Measurements from ENCODE around the gene EFCAB11. TPM values are rescaled to one million over a fixed set of nuclear protein-coding genes. Genes with fewer than 3 reads are reported as not detected.

EFCAB11 gene
- total and polyA plus RNA-seq, 9 of the 15 experiments (the other 6 are each of a cell fraction or from before 2014, with no cell fraction given), result 13.4 to 37.9 (median 17.4) TPM

- intact Hi-C loops (cut with micrococcal nuclease), result no loop called here
- H3K4me3 ChIP-seq, result no peak overlapping the region
Measured at GRCh38 chr14:89844508-89844907, 110.0 kb downstream of the EFCAB11 start.

More at GRCh38 chr14:89844508-89844907, 110.0 kb downstream of the EFCAB11 start:
- no peaks in the 10 kb centered on the region for H4K20me1 ChIP-seq (replicated peaks; ENCODE audit: control insufficient read depth, insufficient read depth, low read length)
- no peaks in the 10 kb centered on the region for H3K9me3 ChIP-seq (replicated peaks; ENCODE audit: control insufficient read depth, insufficient read depth, low read depth, low read length)
- ChIA-PET POLR2A (no interaction called here), CTCF (ENCODE audit: low intra/inter-chr PET ratio) (no interaction called here)
- H2AFZ ChIP-seq (ENCODE audit: low read depth, low read length), result no peak overlapping the region
- H3K27ac ChIP-seq (ENCODE audit: extremely low read depth, low read depth, low read length), result no peak overlapping the region
- ATAC-seq (no peak), FAIRE-seq (no peak), DNase-seq (ENCODE audit: extremely low read depth in 1 of 4, low spot score in 3 of 4) (no peak)
- no peaks in the 10 kb centered on the region for H3K79me2 ChIP-seq (ENCODE audit: control insufficient read depth, insufficient read depth, low read length)
- H3K36me3 ChIP-seq (ENCODE audit: control insufficient read depth, insufficient read depth, low read length), result no peaks in the 10 kb centered on the region
- in situ Hi-C loops (cut with MboI), result no loop called here
- WGBS (ENCODE audit: insufficient coverage, low coverage, missing lambda C conversion rate), result 36% methylated on average over 1 of the region's 1 CpG
- TF ChIP-seq ZNF740 (CRISPR knock-in tag; IDR thresholded peaks at IDR 0.05) (no peak), ZNF740 (tag; IDR thresholded peaks at IDR 0.05) (no peak), BMI1 (IDR thresholded peaks at IDR 0.05; ENCODE audit: low read length) (no peak), MAZ (CRISPR knock-in tag; conservative IDR thresholded peaks at IDR 0.05 in 1 of 2, IDR thresholded peaks at IDR 0.05 in 1 of 2) (no peak), ETS2 (tag; IDR thresholded peaks at IDR 0.05; ENCODE audit: borderline replicate concordance, poor library complexity, severe bottlenecking) (no peak), DLX4 (CRISPR knock-in tag; IDR thresholded peaks at IDR 0.05) (no peak), POLR3G (IDR thresholded peaks at IDR 0.05; ENCODE audit: extremely low read depth, insufficient read length, insufficient replicate concordance) (no peak), XRCC3 (IDR thresholded peaks at IDR 0.05) (no peak), HMGN3 (IDR thresholded peaks at IDR 0.05; ENCODE audit: borderline replicate concordance, extremely low read depth, insufficient read length, low read depth, low read length) (no peak)
- TF ChIP-seq, protein P1, sequence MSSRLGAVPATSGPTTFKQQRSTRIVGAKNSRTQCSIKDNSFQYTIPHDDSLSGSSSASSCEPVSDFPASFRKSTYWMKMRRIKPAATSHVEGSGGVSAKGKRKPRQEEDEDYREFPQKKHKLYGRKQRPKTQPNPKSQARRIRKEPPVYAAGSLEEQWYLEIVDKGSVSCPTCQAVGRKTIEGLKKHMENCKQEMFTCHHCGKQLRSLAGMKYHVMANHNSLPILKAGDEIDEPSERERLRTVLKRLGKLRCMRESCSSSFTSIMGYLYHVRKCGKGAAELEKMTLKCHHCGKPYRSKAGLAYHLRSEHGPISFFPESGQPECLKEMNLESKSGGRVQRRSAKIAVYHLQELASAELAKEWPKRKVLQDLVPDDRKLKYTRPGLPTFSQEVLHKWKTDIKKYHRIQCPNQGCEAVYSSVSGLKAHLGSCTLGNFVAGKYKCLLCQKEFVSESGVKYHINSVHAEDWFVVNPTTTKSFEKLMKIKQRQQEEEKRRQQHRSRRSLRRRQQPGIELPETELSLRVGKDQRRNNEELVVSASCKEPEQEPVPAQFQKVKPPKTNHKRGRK (tag; IDR thresholded peaks at IDR 0.05), result no peak
- BruUV-seq (replicated peaks), result no TSS peak
- no peaks in the 10 kb centered on the region for H3K27me3 ChIP-seq (ENCODE audit: control insufficient read depth in 2 of 2, insufficient read depth in 2 of 2, low read length in 2 of 2)
- H3K4me1 ChIP-seq (replicated peaks in 1 of 2; ENCODE audit: control insufficient read depth in 2 of 2, insufficient read depth in 2 of 2, low read length in 2 of 2), result no peaks in the 10 kb centered on the region
- H3K9me1 ChIP-seq (ENCODE audit: control insufficient read depth, insufficient read depth, low read length), result no peaks in the 10 kb centered on the region
- H3K4me2 ChIP-seq (ENCODE audit: insufficient read depth, low read length), result no peak overlapping the region
- H3K9ac ChIP-seq (ENCODE audit: insufficient read depth in 1 of 2, low read depth in 2 of 2, low read length in 2 of 2), result no peak overlapping the region
